PC-9 (cell line): ENCODE measurements around the gene TRABD2B. TPM values are rescaled to one million over a fixed set of nuclear protein-coding genes. Genes with fewer than 3 reads are reported as not detected.

Experiments
- BruUV-seq: library from RNA; stranded (reverse); fragments of 400-500 nt; replicated peaks from 2 replicates; lab custom pipeline; 2021; lab: Mats Ljungman, UMichigan
- CTCF ChIA-PET: fragments of 300-600 bp; sonication (Branson Sonifier 250); formaldehyde crosslinking; loops from one replicate; lab custom pipeline; 2022; ENCODE audit warnings: antibody characterized with exemption; lab: Charles Lee
- POLR2A ChIA-PET: fragments of 300-600 bp; sonication (Branson Sonifier 250); formaldehyde crosslinking; loops from one replicate; lab custom pipeline; 2022; ENCODE audit warnings: antibody characterized with exemption; ENCODE audit not compliant: unreplicated experiment; lab: Charles Lee
- DNase-seq, 2 experiments: peaks; one replicate each; pipeline versions ENCODE4 v3.0.0 to v3.0.0-alpha.2; 2015 to 2022; ENCODE audit warnings: mixed read lengths in 1 of 2
- H2AFZ ChIP-seq: fragments of 200-600 bp; sonication (generic); 2 replicates; pipeline ENCODE4 v1.8.1; 2017; ENCODE audit warnings: antibody characterized with exemption
- H3F3A ChIP-seq: fragments of 200-600 bp; sonication (generic); 2 replicates; pipeline ENCODE4 v1.8.1; 2017; ENCODE audit warnings: antibody characterized with exemption, mild to moderate bottlenecking, low read depth; ENCODE audit not compliant: insufficient read depth
- H3K27ac ChIP-seq: fragments of 200-600 bp; sonication (generic); 2 replicates; pipeline ENCODE4 v1.6.1; 2016; ENCODE audit warnings: mixed run types
- H3K27me3 ChIP-seq: fragments of 200-600 bp; sonication (generic); 2 replicates; pipeline ENCODE4 v1.6.1; 2016; ENCODE audit warnings: low read depth, mixed run types; ENCODE audit not compliant: insufficient read depth
- H3K36me3 ChIP-seq: fragments of 200-600 bp; sonication (generic); 2 replicates; pipeline ENCODE4 v1.6.1; 2016; ENCODE audit warnings: low read depth, mixed run types
- H3K4me1 ChIP-seq: fragments of 200-600 bp; sonication (generic); replicated peaks from 2 replicates; pipeline ENCODE4 v1.6.1; 2016; ENCODE audit warnings: mixed run types; ENCODE audit not compliant: insufficient read depth
- H3K4me2 ChIP-seq: fragments of 200-600 bp; sonication (generic); 2 replicates; pipeline ENCODE4 v1.6.1; 2017; ENCODE audit warnings: mixed run types
- H3K4me3 ChIP-seq: fragments of 200-600 bp; sonication (generic); 2 replicates; pipeline ENCODE4 v1.6.1; 2016; ENCODE audit warnings: mixed run types
- H3K79me2 ChIP-seq: fragments of 200-600 bp; sonication (generic); 2 replicates; pipeline ENCODE4 v1.6.1; 2017; ENCODE audit warnings: low read depth, mixed run types
- H3K9me2 ChIP-seq: fragments of 200-600 bp; sonication (generic); 2 replicates; pipeline ENCODE4 v1.8.1; 2017; ENCODE audit warnings: mild to moderate bottlenecking; ENCODE audit not compliant: insufficient read depth
- H3K9me3 ChIP-seq: fragments of 200-600 bp; sonication (generic); 2 replicates; pipeline ENCODE4 v1.8.1; 2016; ENCODE audit warnings: low read depth; ENCODE audit not compliant: insufficient read depth
- H4K20me1 ChIP-seq: fragments of 200-600 bp; sonication (generic); 2 replicates; pipeline ENCODE4 v1.8.1; 2017; ENCODE audit not compliant: insufficient read depth
- CTCF ChIP-seq: fragments of 200-600 bp; sonication (generic); conservative IDR thresholded peaks from 2 replicates; pipeline ENCODE4 v1.6.1; 2017; ENCODE audit warnings: mixed run types, antibody characterized with exemption, mild to moderate bottlenecking, moderate library complexity
- EZH2 ChIP-seq: fragments of 200-600 bp; sonication (generic); IDR thresholded peaks from 2 replicates; pipeline ENCODE4 v1.8.0; 2017; ENCODE audit warnings: antibody characterized with exemption, low read depth
- intact Hi-C: fragments of 100-400 bp; cut with micrococcal nuclease; formaldehyde crosslinking; loops from one replicate; pipeline ENCODE4 v1.10.0; 2022; ENCODE audit not compliant: unreplicated experiment
- total RNA-seq: library from RNA; stranded (reverse); gene quantifications from 2 replicates; pipeline ENCODE4 v1.2.3, GENCODE V29; 2021

Gene TRABD2B
- total RNA-seq, 1 experiment from 2014 or later: not detected

- H3K27ac ChIP-seq: no peak overlapping the region
- no peaks in the 10 kb centered on the region for H3K36me3 ChIP-seq
- no peak for TF ChIP-seq EZH2
- TF ChIP-seq CTCF: no peak
- H2AFZ ChIP-seq: no peak overlapping the region
- no peaks in the 10 kb centered on the region for H3K79me2 ChIP-seq
- no peaks in the 10 kb centered on the region for H3K4me1 ChIP-seq
- H3K9me3 ChIP-seq: no peaks in the 10 kb centered on the region
- peaks cover 10% of the 10 kb centered on the region; the same call in 1 of the 2 replicates for H3K27me3 ChIP-seq
- CTCF ChIA-PET: no interaction called here
- DNase-seq: no peak
- no peak overlapping the region for H3K4me2 ChIP-seq
- no peaks in the 10 kb centered on the region for H3F3A ChIP-seq
- no TSS peak for BruUV-seq
- POLR2A ChIA-PET: no interaction called here
- no peak overlapping the region for H3K4me3 ChIP-seq
- intact Hi-C loops: no loop called here
- no peaks in the 10 kb centered on the region for H4K20me1 ChIP-seq
- H3K9me2 ChIP-seq: no peaks in the 10 kb centered on the region
These were observed 237.8 kb downstream of the TRABD2B start for GRCh38 chr1:47759251-47759935.

- ChIA-PET POLR2A (no interaction called here), CTCF (no interaction called here)
- DNase-seq: no peak
- TF ChIP-seq CTCF: no peak
- TF ChIP-seq EZH2: no peak
- Histone ChIP-seq H3K36me3 (no peaks in the 10 kb centered on the region), H3K4me3 (no peak overlapping the region), H3F3A (no peaks in the 10 kb centered on the region), H4K20me1 (no peaks in the 10 kb centered on the region), H3K27ac (no peak overlapping the region), H3K4me2 (no peak overlapping the region), H3K79me2 (no peaks in the 10 kb centered on the region), H3K4me1 (no peaks in the 10 kb centered on the region), H3K27me3 (peaks cover 10% of the 10 kb centered on the region; the same call in 1 of the 2 replicates), H3K9me2 (no peaks in the 10 kb centered on the region), H3K9me3 (no peaks in the 10 kb centered on the region), H2AFZ (no peak overlapping the region)
- intact Hi-C loops: no loop called here
- no TSS peak for BruUV-seq
These were observed 238.6 kb downstream of the TRABD2B start for GRCh38 chr1:47758341-47759250.

- H3F3A ChIP-seq: no peaks in the 10 kb centered on the region
- H3K36me3 ChIP-seq: no peaks in the 10 kb centered on the region
- H3K27me3 ChIP-seq: 0 out of 2 replicates have a peak, but pooled peaks cover 5% of the 10 kb centered on the region
- no peaks in the 10 kb centered on the region for H3K79me2 ChIP-seq
- TF ChIP-seq CTCF (no peak), EZH2 (no peak)
- no peak overlapping the region for H3K27ac ChIP-seq
- H4K20me1 ChIP-seq: no peaks in the 10 kb centered on the region
- no peaks in the 10 kb centered on the region for H3K9me3 ChIP-seq
- H2AFZ ChIP-seq: no peak overlapping the region
- no TSS peak for BruUV-seq
- DNase-seq: no peak
- H3K4me3 ChIP-seq: no peak overlapping the region
- ChIA-PET POLR2A (no interaction called here), CTCF (no interaction called here)
- no peaks in the 10 kb centered on the region for H3K9me2 ChIP-seq
- H3K4me1 ChIP-seq: no peaks in the 10 kb centered on the region
- intact Hi-C loops: no loop called here
- no peak overlapping the region for H3K4me2 ChIP-seq
These were observed 239.8 kb downstream of the TRABD2B start for GRCh38 chr1:47757226-47757975.
